ENCODE measurements around the gene DNAH6.

GRCh38 chr2:84628486-84628885, 112.2 kb downstream of the DNAH6 start:
- TF ChIP-seq EP300 (IDR thresholded peaks at IDR 0.05; ENCODE audit: low read depth), result no peak
- no peak for TF ChIP-seq POLR2AphosphoS5 (IDR thresholded peaks at IDR 0.05)

All from transverse colon (tissue), 3 donors.